ENCODE data around the gene PRR23B. TPM values are rescaled to one million over a fixed set of nuclear protein-coding genes. Genes with fewer than 3 reads are reported as not detected.

The PRR23B gene
- total and polyA plus RNA-seq, 2 experiments from 2014 or later, result not detected

GRCh38 chr3:139006051-139006716 is 14.5 kb downstream of the PRR23B start, which contains the start of gene PRR23A:
TSS of gene PRR23A (minus strand) at chr3:139006268. CDS start at chr3:139006268, 0 bp downstream.
- H3K4me2 ChIP-seq, result no peak within 1 kb of the TSS
- H3K4me3 Mint-ChIP-seq, result no peak within 1 kb of the TSS
- H3K4me1 ChIP-seq (ENCODE audit: insufficient read depth), result no peaks in the 10 kb centered on the region
- H4K20me1 ChIP-seq (replicated peaks; ENCODE audit: insufficient read depth), result no peaks in the 10 kb centered on the region
- H3K79me2 ChIP-seq (replicated peaks; ENCODE audit: insufficient read depth), result no peaks in the 10 kb centered on the region
- H3K27me3 ChIP-seq (ENCODE audit: insufficient read depth), result no peaks in the 10 kb centered on the region
- H3K36me3 ChIP-seq (ENCODE audit: insufficient read depth), result no peaks in the 10 kb centered on the region
- H3K9me3 Mint-ChIP-seq, result peaks cover 33% of the 10 kb centered on the region
- no peak for TF ChIP-seq REST (IDR thresholded peaks at IDR 0.05; ENCODE audit: unreplicated experiment)
- no peak for TF ChIP-seq ETS1 (IDR thresholded peaks at IDR 0.05)
- no peak for TF ChIP-seq NANOG (IDR thresholded peaks at IDR 0.05; ENCODE audit: borderline replicate concordance)
- TF ChIP-seq CREB1 (CRISPR knock-in tag; IDR thresholded peaks at IDR 0.05; ENCODE audit: low read depth), result no peak
- TF ChIP-seq EZH2phosphoT487 (IDR thresholded peaks at IDR 0.05; ENCODE audit: unreplicated experiment), result no peak
- TF ChIP-seq ZNF462 (CRISPR knock-in tag; IDR thresholded peaks at IDR 0.05), result no peak
- TF ChIP-seq STAT1 (IDR thresholded peaks at IDR 0.05; ENCODE audit: unreplicated experiment), result no peak
- TF ChIP-seq CTCF (conservative IDR thresholded peaks at IDR 0.05; ENCODE audit: low read depth in 2 of 2), result no peak
- TF ChIP-seq ZNF331 (CRISPR knock-in tag; IDR thresholded peaks at IDR 0.05; ENCODE audit: low read depth), result no peak
- TF ChIP-seq JUNB (IDR thresholded peaks at IDR 0.05; ENCODE audit: unreplicated experiment), result no peak
- no peak for TF ChIP-seq ZNF114 (CRISPR knock-in tag; IDR thresholded peaks at IDR 0.05)
- no peak for TF ChIP-seq POLR2AphosphoS5 (IDR thresholded peaks at IDR 0.05; ENCODE audit: low read depth)
- TF ChIP-seq EZH2 (IDR thresholded peaks at IDR 0.05; ENCODE audit: low read depth, unreplicated experiment), result no peak
- H3K9me2 ChIP-seq (ENCODE audit: insufficient read depth), result no peaks in the 10 kb centered on the region
- H3K36me3 Mint-ChIP-seq (ENCODE audit: low read depth), result peaks cover 4% of the 10 kb centered on the region; the same call in 2 of the 3 replicates
- H3K4me1 Mint-ChIP-seq, result no peaks in the 10 kb centered on the region; the same call in 2 of the 3 replicates
- ATAC-seq (no peak), DNase-seq (ENCODE audit: low spot score) (no peak)
- peaks cover 2% of the 10 kb centered on the region for H3K27me3 Mint-ChIP-seq (ENCODE audit: insufficient read depth, low read depth, poor library complexity)
- no peaks in the 10 kb centered on the region for H3F3A ChIP-seq (replicated peaks; ENCODE audit: low read depth)
- H3K4me3 ChIP-seq, result no peak within 1 kb of the TSS
- no peak within 1 kb of the TSS for H3K27ac ChIP-seq (ENCODE audit: low read depth)
- no peak within 1 kb of the TSS for H2AFZ ChIP-seq
- no peak within 1 kb of the TSS for H3K27ac Mint-ChIP-seq
